Posterior vena cava (tissue), 2 donors: Measurements from ENCODE around the gene GCLC. TPM values are rescaled to one million over a fixed set of nuclear protein-coding genes. Genes with fewer than 3 reads are reported as not detected.

Experiments
- DNase-seq: peaks from one replicate; pipeline ENCODE4 v3.0.0-alpha.2; 2020; ENCODE audit warnings: low spot score
- intact Hi-C, 2 donors: fragments of 100-400 bp; cut with DNase I; formaldehyde crosslinking; loops; one replicate each; pipeline versions ENCODE4 v1.14.1 to v1.14.2; 2022 to 2023
- total RNA-seq, 2 donors: library from RNA; stranded (reverse); fragmentation: NEBNext Ultra II Directional; extraction: Animal tissue kit (Norgen Biotek cat#: 25700); gene quantifications; one replicate each; pipeline ENCODE4 v1.2.1, GENCODE V29; 2021
- donor health status: DM: yes; HTN: yes; CAD: no.
- donor health status: DM: yes; HTN: yes; CAD: no.

The GCLC gene
- total RNA-seq, 2 donors from 2014 or later = 21.8 to 22.8 TPM

DNA sequence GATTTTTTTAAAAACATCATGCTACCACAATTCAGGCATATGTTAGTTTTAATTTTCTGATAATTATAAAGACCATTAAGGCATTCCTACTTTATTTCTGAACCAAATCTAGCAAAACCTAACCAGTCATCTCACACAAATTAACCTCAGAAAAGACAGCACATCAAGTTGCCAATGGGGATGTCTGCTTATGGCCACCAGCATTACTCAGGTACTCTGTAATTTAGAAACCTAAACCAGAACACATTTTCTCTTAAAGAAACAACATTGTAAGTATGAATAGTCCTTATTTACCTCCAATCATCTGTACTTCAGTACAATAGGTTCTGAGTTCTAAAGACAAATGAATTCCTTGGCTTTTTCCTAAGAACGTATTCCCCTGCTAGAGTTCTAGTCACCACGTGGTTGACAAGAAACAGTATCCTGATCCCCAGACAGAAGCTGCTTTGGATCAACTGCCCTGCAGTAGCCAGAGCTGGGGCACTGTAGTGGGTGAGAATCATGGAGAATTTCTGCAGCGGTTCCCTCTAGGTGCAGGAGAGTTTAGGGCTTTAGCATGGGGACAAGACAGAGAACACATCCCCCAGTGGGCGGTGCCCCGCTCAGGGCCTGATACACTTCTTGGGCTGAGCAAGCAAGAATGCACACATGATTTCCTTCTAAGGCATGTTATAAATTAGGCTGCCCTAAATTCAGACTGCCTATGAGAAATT, 15.4 kb downstream of the GCLC start:
- intact Hi-C loops = loop anchor here in 1 of 2 donors (10.0 kb wide), 1 partner anchor 125 kb away; no protein-coding TSS in a partner anchor
- no peak for DNase-seq

DNA sequence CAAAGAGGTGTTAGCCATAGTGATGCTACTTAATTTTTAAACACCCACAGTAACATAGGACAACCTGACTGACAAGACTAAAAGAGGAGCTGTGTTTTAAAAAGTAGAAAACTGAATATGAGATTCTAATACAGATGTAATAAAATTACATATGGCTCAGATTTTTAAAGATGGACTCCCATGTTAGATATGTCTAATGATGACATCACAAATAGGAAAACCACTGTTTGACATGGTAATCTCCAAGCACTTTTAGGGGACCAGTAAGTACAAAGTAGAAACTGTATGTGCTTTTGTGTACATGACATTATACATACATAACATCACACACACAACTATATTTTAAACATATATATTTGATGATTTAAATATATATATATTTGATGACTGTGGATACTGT, 16.8 kb downstream of the GCLC start:
- DNase-seq = no peak
- intact Hi-C loops = no loop called here

DNA sequence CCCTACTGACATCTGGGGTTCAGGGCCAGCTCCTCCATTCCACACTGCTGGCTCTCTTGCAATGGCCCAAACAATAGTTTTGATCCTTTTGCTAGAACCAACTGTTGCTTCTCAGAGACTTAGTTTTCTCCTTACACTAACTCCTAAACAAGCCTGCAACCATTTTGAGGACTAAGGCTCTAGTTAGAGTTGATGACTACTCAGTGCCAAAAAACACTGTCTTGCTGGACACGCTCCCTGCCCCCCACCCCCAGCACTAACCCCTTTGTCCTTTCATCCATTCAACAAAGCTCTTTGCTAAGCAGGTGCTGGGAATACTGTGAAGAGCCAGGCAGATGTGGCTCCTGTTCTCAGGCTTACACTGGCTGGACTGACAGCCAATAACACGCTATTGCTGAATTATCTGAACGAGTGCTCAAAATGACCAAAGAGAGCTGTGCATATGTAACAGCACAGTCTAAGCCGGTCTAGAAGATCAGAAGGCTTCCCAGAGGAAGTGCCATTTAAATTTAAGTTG, 17.6 kb downstream of the GCLC start:
- intact Hi-C loops = no loop called here
- no peak for DNase-seq

DNA sequence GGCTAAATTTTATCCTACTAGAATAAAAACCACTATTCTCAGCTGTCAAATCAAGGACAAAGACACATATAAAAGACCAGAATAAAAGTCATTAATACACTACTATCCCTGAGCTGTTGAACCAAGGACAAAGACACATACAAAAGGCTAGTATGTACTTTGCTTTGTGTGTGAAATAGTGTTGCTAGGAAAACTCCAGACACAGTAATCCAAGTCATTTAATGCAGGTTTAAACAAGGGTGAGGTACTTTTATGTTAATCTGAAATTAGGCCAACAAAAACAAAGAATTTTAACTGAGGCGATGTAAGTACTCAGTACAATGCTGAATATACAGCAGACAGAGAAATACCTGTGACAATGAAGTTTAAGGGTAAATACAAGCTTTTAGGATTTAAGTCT, 18.9 kb downstream of the GCLC start:
- no peak for DNase-seq
- intact Hi-C loops = no loop called here

DNA sequence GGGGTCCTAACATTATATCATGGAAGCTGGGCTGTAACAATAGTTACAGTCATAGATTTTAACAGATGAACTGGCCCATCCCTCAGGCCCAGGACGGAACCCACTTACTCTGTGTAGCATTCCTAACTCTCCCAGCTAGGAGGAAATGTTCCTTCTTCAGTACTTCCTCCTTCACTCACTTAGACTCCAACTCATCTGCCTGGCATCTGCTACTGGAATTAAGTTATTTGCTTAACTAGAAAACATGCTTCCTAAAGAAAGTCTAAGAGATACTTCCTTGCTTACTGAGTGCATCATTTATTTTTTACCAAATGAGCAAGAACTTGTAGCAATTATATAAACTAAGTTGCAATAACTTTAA, 20.5 kb downstream of the GCLC start:
- DNase-seq = no peak
- intact Hi-C loops = no loop called here

DNA sequence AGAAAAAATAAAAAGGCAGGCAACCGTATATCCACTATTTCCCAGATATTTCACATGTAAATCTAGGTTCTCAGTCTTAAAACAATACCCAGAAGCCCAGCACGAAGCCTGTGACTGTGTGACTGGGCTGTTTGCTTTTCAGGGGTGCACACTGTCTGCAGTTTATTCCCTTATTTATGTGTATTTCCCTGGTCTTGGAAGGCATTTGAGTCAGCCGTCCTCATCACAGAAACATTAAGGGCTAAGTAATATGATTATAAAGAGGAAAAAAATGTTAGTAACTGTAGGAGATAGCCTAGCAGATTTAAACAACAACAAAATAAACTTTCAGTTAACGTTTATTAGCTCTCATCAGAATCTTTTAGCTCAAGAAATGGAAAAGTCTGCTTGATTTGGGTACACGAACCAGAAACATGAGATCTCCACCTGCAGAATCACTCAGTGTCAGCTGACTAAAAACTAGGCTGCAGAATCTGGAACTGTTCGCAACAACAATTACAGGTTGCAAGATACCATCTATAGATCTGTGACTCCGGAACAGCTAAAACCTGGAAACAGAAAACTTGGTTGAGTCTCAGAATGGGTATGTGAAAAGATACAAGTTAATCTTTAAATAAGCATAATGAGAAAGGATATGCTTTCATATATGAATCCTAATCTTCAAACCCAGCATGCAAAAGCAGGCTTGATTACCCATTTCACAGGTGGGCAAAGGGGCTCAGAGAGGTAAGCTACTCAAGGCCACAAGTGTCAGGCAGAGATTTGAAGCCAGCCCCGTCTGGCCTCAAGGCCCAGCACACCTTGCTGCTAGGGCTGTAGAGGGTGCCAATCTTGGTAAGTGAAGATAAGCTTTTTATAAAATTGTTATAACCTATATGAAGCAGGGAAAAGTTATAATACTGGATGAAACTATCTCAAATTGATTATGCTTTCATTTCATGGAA, 21.1 kb downstream of the GCLC start:
- intact Hi-C loops = no loop called here
- no peak for DNase-seq

DNA sequence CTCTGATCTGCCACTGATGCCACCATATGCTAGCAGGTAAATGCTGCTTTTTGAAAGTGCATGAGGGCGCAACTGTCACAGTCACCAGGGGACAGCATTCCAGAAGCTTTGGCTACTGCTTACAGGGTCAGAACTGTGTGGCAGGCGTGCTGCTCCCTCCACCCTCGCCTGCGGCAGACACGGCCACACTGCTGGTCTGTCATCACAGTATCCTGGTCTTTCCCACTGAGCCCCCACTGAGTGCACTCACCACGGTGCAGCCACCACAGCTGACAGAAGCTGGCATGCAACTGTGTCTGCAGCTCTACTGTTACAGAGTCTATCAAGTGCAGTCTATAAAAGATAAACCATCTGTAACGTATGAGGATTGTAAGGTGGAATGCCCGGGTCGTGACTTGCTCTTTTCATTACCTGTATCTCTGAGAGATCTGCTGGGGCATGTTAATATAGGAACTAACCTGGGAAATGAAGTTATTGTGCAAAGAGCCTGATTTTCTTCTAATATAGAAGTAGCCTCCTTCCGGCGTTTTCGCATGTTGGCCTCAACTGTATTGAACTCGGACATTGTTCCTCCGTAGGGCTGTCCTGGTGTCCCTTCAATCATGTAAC, 24.5 kb downstream of the GCLC start:
- intact Hi-C loops = no loop called here
- DNase-seq = no peak

DNA sequence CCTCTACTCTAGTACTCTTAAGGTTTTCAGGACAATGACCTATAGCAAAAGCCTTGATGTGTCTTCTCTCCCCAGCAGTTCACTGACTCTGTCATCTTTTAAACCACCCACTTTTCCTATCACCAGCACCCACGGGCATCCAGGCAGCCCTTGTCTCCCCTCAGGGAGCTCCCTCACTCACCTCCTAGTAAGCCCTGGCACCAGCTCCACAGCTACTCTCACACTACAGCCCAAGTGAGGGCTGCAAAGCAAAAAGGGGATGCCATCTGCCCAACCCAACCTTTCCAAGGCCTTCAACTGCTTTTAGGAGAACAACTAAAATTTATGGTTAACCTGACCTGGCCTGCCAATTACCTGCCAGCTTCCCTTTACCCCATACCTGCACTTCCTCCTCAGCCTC, 26.0 kb downstream of the GCLC start:
- no peak for DNase-seq
- intact Hi-C loops = no loop called here

DNA sequence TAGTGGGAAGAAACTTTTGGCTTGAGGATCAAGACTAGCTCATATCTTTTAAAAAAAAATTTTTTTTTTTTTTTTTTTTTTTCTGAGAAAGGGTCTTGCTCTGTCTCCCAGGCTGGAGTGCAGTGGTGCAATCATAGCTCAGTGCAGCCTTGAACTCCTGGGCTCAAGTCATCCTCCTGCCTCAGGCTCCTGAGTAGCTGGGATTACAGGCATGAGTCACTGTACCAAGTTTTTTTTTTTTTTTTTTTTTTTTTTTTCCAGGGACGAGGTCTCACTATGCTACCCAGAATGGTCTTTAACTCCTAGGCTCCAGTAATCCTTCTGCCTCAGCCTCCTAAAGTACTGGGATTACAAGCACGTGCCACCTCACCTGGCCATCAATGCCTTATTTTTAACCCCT, 27.9 kb downstream of the GCLC start:
- intact Hi-C loops = no loop called here
- DNase-seq = no peak

DNA sequence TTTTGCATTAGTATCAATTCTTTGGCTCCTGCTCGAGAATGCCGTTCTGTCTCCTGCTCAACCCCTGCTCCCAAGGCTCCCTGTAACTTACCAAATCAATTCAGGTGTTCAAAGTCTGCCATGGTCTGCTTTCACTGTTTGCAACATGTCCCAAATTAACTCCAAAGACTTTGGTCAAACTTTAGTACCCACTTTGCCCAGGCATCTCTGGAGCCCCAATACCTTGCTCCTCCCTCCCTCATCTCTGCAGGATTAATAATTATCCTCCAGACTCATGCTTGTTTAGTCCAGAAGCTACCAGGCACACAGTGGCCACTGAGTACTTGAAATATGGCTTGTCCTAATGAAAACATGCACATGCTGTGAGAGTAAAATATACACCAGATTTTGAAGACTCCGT, 30.2 kb downstream of the GCLC start:
- DNase-seq = no peak
- intact Hi-C loops = no loop called here

DNA sequence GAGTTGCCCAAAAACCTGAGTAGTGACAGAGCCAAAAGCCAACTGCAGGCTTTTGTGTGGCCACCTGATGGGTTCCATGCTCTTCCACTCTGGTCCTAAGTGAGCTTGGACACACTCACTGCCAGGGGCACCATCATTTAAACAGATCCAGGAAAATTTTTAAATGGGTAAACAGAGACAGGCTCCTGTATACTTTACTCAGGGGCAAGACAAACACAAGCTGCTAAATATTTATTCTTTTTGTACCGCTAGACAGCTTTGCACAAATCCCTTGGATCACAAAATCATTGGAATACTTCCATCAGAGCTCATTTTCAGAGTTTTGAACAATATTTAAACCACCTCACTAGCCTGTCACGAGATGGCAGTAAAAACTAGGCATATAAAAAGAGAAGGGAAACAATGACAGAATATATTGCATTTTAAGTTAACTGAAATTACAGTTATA, 31.4 kb downstream of the GCLC start:
- intact Hi-C loops = no loop called here
- DNase-seq = no peak

DNA sequence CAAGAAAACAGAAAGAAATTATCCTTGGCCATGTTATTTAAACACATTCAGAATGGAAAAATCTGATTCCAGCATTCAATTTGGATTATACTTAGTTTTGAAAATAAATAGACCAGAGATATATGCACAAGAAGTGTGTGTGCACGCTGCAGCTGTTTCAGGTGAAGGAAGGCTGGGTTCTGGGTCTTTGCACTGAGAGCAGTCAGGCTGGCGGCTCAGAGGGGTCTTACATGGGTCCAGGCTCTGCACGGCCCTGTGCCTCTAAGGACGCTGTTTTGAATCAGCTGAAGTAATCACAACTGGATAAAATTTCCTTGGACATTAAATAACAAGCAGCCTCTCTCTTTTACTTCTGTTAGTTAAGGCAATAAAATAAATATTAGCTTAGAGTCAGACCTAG, 31.8 kb downstream of the GCLC start:
- no peak for DNase-seq
- intact Hi-C loops = no loop called here

DNA sequence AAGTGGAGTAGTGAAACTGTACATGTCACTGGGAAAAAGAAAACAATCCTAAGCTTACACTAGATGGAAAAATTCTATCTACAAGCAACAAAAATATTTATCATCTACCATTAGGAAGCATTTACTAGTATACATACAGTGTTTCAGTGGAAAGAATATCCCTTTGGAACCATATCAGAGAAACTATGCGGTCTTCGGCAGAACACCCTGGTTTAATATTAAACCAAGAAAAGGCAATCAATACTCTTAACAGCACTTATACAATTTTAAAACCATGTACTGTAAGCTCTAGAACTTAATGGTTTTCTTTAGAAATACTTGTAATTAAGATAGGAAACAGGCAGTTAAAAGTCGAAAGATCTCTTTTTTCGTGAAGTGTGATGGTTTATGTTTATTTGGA, 32.3 kb downstream of the GCLC start:
- no peak for DNase-seq
- intact Hi-C loops = no loop called here

DNA sequence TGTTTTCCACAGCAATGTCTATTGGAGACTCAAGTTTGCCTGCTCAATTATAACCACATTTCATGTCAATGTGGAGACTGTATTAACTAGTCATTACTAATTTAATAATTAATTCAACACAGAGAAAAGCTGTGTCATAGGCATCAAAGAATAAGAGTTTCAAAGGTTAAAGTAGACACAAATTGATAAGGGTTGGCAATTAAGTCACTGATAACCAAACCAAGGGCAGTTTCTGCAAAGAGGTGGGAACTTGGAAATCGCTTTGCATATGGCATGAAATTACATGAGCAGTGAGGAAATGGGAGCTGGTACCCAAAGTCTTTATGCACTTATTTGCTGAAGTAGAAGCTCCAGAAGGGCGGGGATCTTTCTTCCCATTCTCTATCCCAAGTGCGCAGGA, 34.2 kb downstream of the GCLC start:
- no peak for DNase-seq
- intact Hi-C loops = no loop called here

DNA sequence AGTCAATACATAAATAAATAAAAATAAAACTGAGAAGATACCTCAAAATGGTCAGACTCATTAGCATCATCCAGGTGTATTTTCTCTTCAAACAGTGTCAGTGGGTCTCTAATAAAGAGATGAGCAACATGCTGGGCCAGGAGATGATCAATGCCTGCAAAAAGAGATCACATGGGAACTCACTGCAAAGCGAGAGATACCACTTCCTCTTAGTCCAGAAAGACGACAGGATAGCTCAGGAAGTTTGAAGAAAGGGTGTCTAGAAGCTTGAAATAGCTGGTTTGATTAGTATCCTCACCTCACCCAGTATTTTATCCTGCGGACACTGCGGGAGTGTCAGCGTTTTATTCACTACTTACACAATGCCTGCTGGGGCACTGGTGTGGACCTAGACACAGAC, 38.0 kb downstream of the GCLC start:
- intact Hi-C loops = no loop called here
- DNase-seq = no peak

DNA sequence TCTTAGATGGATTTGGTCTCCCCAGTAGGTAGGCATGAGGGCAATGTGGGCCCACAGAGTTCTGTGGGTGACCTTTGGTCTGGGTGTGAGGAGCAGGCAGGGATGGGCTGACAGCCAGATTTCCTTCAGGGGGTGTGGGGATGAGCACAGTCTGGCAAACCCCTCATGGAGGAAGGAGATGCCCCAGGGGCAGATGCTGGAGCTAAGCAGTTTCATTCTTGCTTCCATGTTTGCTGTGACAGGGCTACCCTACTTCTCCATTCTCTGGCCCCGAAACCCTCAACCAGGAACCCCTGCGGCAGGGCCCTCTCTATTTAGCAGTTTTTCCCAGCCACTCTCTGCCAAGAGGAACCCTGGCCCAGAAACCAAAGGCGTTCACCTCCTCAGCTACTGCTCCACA, 40.4 kb downstream of the GCLC start:
- DNase-seq = no peak
- intact Hi-C loops = loop anchor here in 1 of 2 donors (5.0 kb wide), 1 partner anchor 223 kb away; no protein-coding TSS in a partner anchor

DNA sequence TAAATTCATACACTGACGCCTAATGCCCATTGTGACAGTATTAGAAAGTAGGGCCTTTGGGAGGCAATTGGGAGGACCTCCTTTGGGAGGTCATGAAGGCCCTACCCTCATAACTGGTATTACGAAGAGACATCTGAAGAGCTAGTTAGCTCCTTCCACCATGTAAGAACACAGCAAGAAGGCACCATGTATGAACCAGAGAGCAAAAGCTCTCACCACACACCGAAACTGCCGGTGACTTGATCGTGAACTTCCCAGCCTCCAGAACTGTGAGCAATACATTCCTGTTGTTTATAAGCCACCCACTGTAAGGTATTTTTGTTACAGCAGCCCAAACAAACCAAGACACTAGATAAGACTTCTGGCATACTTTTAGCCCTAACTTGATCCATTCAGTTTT, 41.8 kb downstream of the GCLC start:
- intact Hi-C loops = loop anchor here in 1 of 2 donors (5.0 kb wide), 1 partner anchor 224 kb away; no protein-coding TSS in a partner anchor
- no peak for DNase-seq

DNA sequence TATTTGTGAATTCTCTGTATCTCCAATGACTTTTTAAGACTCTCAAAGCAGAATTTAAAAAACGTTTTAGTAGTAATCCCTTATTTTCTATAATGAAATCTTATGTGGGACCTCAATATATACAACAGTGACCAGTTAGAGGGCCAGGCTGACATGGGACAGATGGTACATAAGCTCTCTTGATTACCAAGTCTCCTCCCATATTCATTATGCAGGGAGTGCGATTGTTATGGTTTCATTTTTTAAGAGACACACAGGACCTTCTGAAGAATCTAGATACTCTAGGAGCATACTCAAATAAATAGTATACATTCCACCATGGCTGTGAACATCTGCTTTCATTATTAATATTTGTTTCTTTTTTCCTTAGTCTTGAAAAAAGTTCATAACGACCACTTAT, 43.5 kb downstream of the GCLC start:
- intact Hi-C loops = loop anchor here in 1 of 2 donors (5.0 kb wide), 1 partner anchor 226 kb away; no protein-coding TSS in a partner anchor
- DNase-seq = no peak

DNA sequence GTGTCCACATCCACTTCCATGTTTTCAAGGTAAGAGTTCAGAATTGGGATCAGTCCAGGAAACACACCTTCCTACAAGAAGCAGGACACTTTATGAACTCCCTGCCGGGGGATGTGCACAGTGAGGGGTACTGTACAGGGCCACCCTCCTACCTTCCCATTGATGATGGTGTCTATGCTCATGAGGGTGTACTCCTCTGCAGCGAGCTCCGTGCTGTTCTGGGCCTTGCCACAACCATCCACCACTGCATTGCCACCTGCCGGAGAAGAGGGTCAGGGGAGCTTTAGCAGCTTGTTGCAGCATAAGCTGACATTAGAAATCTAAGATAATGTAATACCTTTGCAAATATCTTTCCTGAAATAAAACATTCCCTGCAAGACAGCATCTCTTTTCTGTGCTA, 44.8 kb downstream of the GCLC start:
- DNase-seq = no peak
- intact Hi-C loops = loop anchor here in 1 of 2 donors (5.0 kb wide), 1 partner anchor 227 kb away; no protein-coding TSS in a partner anchor

DNA sequence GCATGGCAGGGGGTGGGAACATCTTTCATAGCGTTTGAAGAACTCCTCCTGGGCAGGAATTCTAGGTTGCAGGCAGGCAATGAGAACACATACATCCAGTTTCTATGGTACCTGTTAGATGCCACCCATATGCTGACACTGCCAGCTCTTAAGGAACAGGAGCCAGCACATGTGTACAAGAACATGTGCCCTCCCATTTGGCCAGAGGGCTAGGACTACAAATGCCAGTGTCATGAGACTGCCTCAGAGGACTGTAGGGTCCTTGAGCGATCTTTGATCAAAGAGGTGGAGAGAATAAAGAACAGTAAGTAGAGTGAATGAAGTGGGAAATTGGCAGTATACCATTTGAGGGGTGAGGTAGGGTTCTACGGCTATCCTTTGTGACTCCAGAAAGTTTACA, 45.8 kb downstream of the GCLC start:
- intact Hi-C loops = loop anchor here in 1 of 2 donors (5.0 to 10.0 kb wide), 2 partner anchors 156 to 228 kb away; no protein-coding TSS in a partner anchor
- DNase-seq = no peak
